DND-41 (cell line): ENCODE results near the gene CCDC71L.
A peak's percentile ranks its signal among the peaks of the same experiment; 100 is the strongest.

Experiments
- ATAC-seq: fragments of 200-7000 bp; cut with Tn5 transposase; 3 replicates; pipeline ENCODE4 v1.9.1; 2021; ENCODE audit warnings: low read depth; ENCODE audit not compliant: insufficient read depth
- DNase-seq: peaks from one replicate; pipeline ENCODE4 v3.0.0-alpha.2; 2020
- H2AFZ ChIP-seq: 2 replicates; pipeline ENCODE4 v1.6.0; 2012; ENCODE audit warnings: low read depth, low read length
- H3K27ac ChIP-seq: 2 replicates; pipeline ENCODE4 v1.5.1; 2012; ENCODE audit warnings: low read length, inconsistent platforms
- H3K27me3 ChIP-seq: fragments of 200-600 bp; sonication (generic); 2 replicates; pipeline ENCODE4 v1.6.0; 2012; ENCODE audit warnings: low read length, mild to moderate bottlenecking, inconsistent platforms; ENCODE audit not compliant: insufficient read depth, poor library complexity
- H3K36me3 ChIP-seq: 2 replicates; pipeline ENCODE4 v1.5.1; 2012; ENCODE audit warnings: low read length, inconsistent platforms; ENCODE audit not compliant: insufficient read depth
- H3K4me1 ChIP-seq: 2 replicates; pipeline ENCODE4 v1.5.1; 2012; ENCODE audit warnings: mild to moderate bottlenecking, low read length; ENCODE audit not compliant: insufficient read depth
- H3K4me2 ChIP-seq: 2 replicates; pipeline ENCODE4 v1.6.0; 2012; ENCODE audit warnings: mild to moderate bottlenecking, moderate library complexity, low read length, inconsistent platforms; ENCODE audit not compliant: insufficient read depth
- H3K4me3 ChIP-seq, 2 experiments: fragments of 200-600 bp in 1 of 2; shearing (Covaris generic) in 1 of 2; 2 replicates each; pipeline ENCODE4 v1.5.1; 2012 to 2016; ENCODE audit warnings: inconsistent platforms in 2 of 2, low read length in 2 of 2, mild to moderate bottlenecking in 2 of 2, low read depth in 1 of 2, moderate library complexity in 1 of 2
- H3K79me2 ChIP-seq: 2 replicates; pipeline ENCODE4 v1.6.0; 2012; ENCODE audit warnings: low read length, inconsistent platforms; ENCODE audit not compliant: insufficient read depth
- H3K9ac ChIP-seq: 2 replicates; pipeline ENCODE4 v1.6.0; 2012; ENCODE audit warnings: low read depth, mild to moderate bottlenecking, inconsistent platforms, low read length, moderate library complexity
- H3K9me3 ChIP-seq: 2 replicates; pipeline ENCODE4 v1.5.1; 2012; ENCODE audit warnings: low read length, moderate library complexity, mild to moderate bottlenecking, inconsistent platforms; ENCODE audit not compliant: insufficient read depth, severe bottlenecking
- H4K20me1 ChIP-seq: 2 replicates; pipeline ENCODE4 v1.6.0; 2012; ENCODE audit warnings: low read length; ENCODE audit not compliant: insufficient read depth
- EZH2 ChIP-seq: IDR thresholded peaks from 3 replicates; pipeline ENCODE4 v1.6.1; 2012; ENCODE audit warnings: borderline replicate concordance, low read depth, mild to moderate bottlenecking, moderate library complexity, low read length, inconsistent platforms; ENCODE audit not compliant: severe bottlenecking
- TF ChIP-seq, protein P1 (sequence below): IDR thresholded peaks from 2 replicates; pipeline ENCODE4 v1.5.1; 2012; ENCODE audit warnings: borderline replicate concordance, low read length, moderate library complexity, mild to moderate bottlenecking; ENCODE audit not compliant: poor library complexity, severe bottlenecking; ENCODE audit errors: extremely low read depth

Gene CCDC71L

DNA sequence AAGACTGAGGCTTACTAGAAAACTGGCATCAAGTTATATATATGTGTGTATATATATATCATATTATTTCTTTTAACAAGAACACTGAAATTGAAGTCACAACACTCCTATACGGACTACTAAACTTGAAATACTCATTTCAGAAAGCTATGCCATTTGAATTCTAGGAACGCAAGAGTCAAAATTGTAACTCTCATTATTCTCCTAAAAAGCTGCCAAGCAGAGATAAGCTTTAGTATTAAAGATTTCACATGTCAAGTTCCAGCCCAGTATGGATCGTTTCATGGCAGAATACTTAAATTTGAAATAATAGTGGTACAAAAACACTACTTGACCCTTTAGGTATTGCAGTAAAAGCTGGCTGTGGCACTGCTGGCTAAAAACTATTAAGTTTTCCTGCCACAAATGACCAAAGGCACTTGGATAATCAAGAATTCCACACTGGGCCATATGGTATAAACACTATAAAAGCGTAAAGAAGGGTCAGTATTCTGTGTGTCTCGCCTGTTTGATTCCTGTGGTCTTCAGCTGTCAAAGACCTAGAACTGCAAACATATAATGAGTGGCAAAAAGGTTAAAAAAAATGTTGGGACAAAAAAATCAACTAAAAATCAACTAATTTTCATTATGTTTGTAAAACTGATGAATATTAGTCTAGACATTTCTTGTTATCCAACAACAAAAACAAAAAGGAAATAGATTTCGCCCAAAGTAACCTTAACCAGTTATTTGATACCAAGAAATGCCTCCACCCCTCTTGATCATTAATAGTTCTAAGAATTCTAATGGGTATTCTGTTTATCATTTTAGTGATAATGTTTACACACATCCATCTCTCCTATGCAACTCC lies 2.4 kb downstream of the CCDC71L start:
- H3K9ac ChIP-seq, result no peak overlapping the region
- H4K20me1 ChIP-seq, result no peaks in the 10 kb centered on the region
- TF ChIP-seq, protein P1, sequence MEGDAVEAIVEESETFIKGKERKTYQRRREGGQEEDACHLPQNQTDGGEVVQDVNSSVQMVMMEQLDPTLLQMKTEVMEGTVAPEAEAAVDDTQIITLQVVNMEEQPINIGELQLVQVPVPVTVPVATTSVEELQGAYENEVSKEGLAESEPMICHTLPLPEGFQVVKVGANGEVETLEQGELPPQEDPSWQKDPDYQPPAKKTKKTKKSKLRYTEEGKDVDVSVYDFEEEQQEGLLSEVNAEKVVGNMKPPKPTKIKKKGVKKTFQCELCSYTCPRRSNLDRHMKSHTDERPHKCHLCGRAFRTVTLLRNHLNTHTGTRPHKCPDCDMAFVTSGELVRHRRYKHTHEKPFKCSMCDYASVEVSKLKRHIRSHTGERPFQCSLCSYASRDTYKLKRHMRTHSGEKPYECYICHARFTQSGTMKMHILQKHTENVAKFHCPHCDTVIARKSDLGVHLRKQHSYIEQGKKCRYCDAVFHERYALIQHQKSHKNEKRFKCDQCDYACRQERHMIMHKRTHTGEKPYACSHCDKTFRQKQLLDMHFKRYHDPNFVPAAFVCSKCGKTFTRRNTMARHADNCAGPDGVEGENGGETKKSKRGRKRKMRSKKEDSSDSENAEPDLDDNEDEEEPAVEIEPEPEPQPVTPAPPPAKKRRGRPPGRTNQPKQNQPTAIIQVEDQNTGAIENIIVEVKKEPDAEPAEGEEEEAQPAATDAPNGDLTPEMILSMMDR, result no peak
- TF ChIP-seq EZH2, result no peak
- no peak overlapping the region for H3K27ac ChIP-seq
- H3K4me1 ChIP-seq, result peaks cover 30% of the 10 kb centered on the region
- ATAC-seq (no peak), DNase-seq (no peak)
- no peak overlapping the region for H2AFZ ChIP-seq
- H3K27me3 ChIP-seq, result peaks cover 24% of the 10 kb centered on the region
- no peaks in the 10 kb centered on the region for H3K9me3 ChIP-seq
- no peaks in the 10 kb centered on the region for H3K36me3 ChIP-seq
- peak overlapping the region; percentile 96; the same call in 1 of the 2 replicates for H3K4me2 ChIP-seq
- H3K4me3 ChIP-seq, result peak overlapping the region in 1 of 2 experiments; percentile 79; a peak in 1 of 4 replicates
- H3K79me2 ChIP-seq, result no peaks in the 10 kb centered on the region

DNA sequence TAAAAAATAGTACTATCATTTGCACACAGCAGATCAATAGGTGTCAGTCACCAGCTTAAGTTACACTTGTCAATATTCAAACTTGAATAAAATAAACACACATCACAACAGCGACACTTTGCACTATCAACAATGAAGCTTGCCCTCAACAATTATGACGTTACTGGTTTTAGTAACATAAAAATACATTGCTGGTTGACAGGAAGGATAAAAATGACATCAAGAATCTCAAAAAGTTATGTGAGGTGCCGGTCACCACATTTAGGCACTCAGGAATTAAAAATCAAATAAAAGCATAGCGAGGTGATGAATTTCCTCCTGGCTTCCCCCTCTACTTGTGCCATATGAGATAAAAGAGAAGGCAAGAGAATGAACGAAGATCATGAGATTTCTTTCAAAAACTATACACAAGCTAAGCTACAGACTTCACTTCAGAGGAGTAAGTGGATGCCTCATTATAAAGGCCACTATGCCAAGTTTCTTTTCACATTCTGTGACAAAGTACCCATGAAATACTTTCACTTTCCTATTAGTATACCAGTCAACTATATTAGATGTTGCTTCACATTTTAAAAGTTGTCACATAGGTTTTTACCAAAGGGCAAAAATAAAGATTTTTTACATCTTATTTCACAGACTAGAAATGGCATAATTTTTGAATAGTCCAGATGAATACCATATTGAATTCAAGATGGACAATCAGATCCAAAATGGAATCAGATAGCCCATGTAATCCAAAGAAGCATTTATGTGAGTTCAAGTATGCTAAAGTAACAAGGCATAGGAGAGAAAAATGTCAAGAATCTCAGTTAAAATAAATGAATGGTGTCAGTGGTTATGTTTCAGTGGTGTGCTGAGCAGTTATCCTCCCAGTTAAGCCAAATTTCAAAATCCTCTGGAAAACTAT lies 3.6 kb downstream of the CCDC71L start:
- ATAC-seq, result no peak
- H3K79me2 ChIP-seq, result no peaks in the 10 kb centered on the region
- H3K27ac ChIP-seq, result no peak overlapping the region
- no peaks in the 10 kb centered on the region for H4K20me1 ChIP-seq
- H3K9me3 ChIP-seq, result no peaks in the 10 kb centered on the region
- H3K4me3 ChIP-seq, result no peak overlapping the region
- H3K9ac ChIP-seq, result no peak overlapping the region
- H3K4me1 ChIP-seq, result peaks cover 30% of the 10 kb centered on the region
- no peaks in the 10 kb centered on the region for H3K36me3 ChIP-seq
- DNase-seq, result no peak
- no peak overlapping the region for H3K4me2 ChIP-seq
- peaks cover 24% of the 10 kb centered on the region for H3K27me3 ChIP-seq
- H2AFZ ChIP-seq, result no peak overlapping the region
- no peak for TF ChIP-seq EZH2
- TF ChIP-seq, protein P1, result no peak

DNA sequence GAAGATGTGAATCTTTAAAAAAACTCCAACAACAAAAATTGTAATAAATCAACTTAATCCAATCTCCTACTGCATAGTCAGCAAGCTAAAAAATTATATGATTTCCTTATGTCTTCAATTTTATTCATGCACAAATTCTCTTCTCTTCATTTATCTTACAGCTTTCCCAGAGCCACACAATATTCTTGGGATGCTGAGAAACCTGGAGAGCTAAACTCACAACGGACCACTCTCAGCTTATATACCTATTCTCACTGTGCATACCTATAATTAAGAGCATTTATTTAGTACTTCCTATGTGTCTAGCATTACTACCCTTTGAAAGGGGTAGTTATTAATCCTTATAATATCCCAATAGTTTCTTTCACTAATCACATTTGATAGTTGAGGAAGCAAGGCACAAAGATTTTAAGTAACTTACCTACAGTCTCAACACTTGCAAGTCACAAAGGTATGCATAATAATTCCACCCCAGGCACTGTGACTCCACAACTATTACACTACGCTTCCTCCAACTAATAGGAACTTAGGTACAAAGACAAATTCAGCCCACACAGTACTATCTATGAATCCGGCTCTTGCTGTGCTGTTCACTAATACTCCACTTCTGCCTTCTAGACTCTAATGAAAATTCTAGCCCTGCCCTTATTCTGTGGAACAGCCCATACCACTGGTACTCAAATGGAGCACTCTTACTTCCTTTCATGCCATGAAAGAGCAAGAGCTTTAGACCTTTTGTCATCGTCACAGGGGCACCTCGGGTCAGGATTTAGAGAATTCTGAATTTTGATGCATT lies 5.1 kb downstream of the CCDC71L start:
- Histone ChIP-seq H3K27ac (no peak overlapping the region), H4K20me1 (no peaks in the 10 kb centered on the region), H3K4me1 (peaks cover 25% of the 10 kb centered on the region), H3K9me3 (no peaks in the 10 kb centered on the region), H3K27me3 (peaks cover 20% of the 10 kb centered on the region), H3K4me3 (no peak overlapping the region), H2AFZ (no peak overlapping the region), H3K9ac (no peak overlapping the region), H3K4me2 (no peak overlapping the region), H3K79me2 (no peaks in the 10 kb centered on the region), H3K36me3 (no peaks in the 10 kb centered on the region)
- no peak for ATAC-seq
- no peak for DNase-seq
- no peak for TF ChIP-seq EZH2
- TF ChIP-seq, protein P1, result no peak
